Measurements from ENCODE around the gene OTUB1. TPM values are rescaled to one million over a fixed set of nuclear protein-coding genes. Genes with fewer than 3 reads are reported as not detected.

The OTUB1 gene
- total and polyA plus RNA-seq, 9 of the 15 experiments (the other 6 are each of a cell fraction or from before 2014, with no cell fraction given): 29.5 to 134 (median 66.1) TPM

- DNase-seq (ENCODE audit: extremely low read depth in 1 of 4, low spot score in 3 of 4): no peak
- H3K27me3 ChIP-seq (ENCODE audit: control insufficient read depth in 2 of 2, insufficient read depth in 2 of 2, low read length in 2 of 2): no peaks in the 10 kb centered on the region
- in situ Hi-C loops (cut with MboI): no loop called here
- no peak overlapping the region for H3K9ac ChIP-seq (ENCODE audit: insufficient read depth in 1 of 2, low read depth in 2 of 2, low read length in 2 of 2)
- H3K27ac ChIP-seq (ENCODE audit: extremely low read depth, low read depth, low read length): no peak overlapping the region
- intact Hi-C loops (cut with micrococcal nuclease): no loop called here
- no peaks in the 10 kb centered on the region for H3K79me2 ChIP-seq (ENCODE audit: control insufficient read depth, insufficient read depth, low read length)
- no peaks in the 10 kb centered on the region for H3K36me3 ChIP-seq (ENCODE audit: control insufficient read depth, insufficient read depth, low read length)
- 78% methylated on average over 8 of the region's 8 CpGs for WGBS (ENCODE audit: insufficient coverage, low coverage, missing lambda C conversion rate)
- peaks cover 16 to 51% of the 10 kb centered on the region in 2 experiments for H3K4me1 ChIP-seq (replicated peaks in 1 of 2; ENCODE audit: control insufficient read depth in 2 of 2, insufficient read depth in 2 of 2, low read length in 2 of 2)
- H2AFZ ChIP-seq (ENCODE audit: low read depth, low read length): no peak overlapping the region
- no peak for ATAC-seq
- H4K20me1 ChIP-seq (replicated peaks; ENCODE audit: control insufficient read depth, insufficient read depth, low read length): peaks cover 45% of the 10 kb centered on the region
- peaks cover 16% of the 10 kb centered on the region for H3K9me1 ChIP-seq (ENCODE audit: control insufficient read depth, insufficient read depth, low read length)
- no peak for FAIRE-seq
- no TSS peak for BruUV-seq (replicated peaks)
- TF ChIP-seq ZNF354B (CRISPR knock-in tag; IDR thresholded peaks at IDR 0.05) (no peak), FIP1L1 (IDR thresholded peaks at IDR 0.05; ENCODE audit: low read depth, low read length, poor library complexity, severe bottlenecking) (no peak), ZNF699 (CRISPR knock-in tag; IDR thresholded peaks at IDR 0.05; ENCODE audit: insufficient replicate concordance) (no peak), KAT8 (IDR thresholded peaks at IDR 0.05; ENCODE audit: low read depth) (no peak), ZC3H8 (IDR thresholded peaks at IDR 0.05) (no peak), ZBED1 (IDR thresholded peaks at IDR 0.05) (no peak)
- ChIA-PET POLR2A (no interaction called here), CTCF (ENCODE audit: low intra/inter-chr PET ratio) (no interaction called here)
- no peak overlapping the region for H3K4me2 ChIP-seq (ENCODE audit: insufficient read depth, low read length)
- no peaks in the 10 kb centered on the region; the same call in 1 of the 2 replicates for H3K9me3 ChIP-seq (replicated peaks; ENCODE audit: control insufficient read depth, insufficient read depth, low read depth, low read length)
- no peak overlapping the region for H3K4me3 ChIP-seq
Observed at GRCh38 chr11:64011371-64011770, 25.1 kb downstream of the OTUB1 start.

- intact Hi-C loops (cut with micrococcal nuclease): no loop called here
- H3K27ac ChIP-seq (ENCODE audit: extremely low read depth, low read depth, low read length): no peak overlapping the region
- no peak for TF ChIP-seq EWSR1 (IDR thresholded peaks at IDR 0.05; ENCODE audit: borderline replicate concordance, low read depth, partially characterized antibody)
- TF ChIP-seq DACH1 (IDR thresholded peaks at IDR 0.05; ENCODE audit: partially characterized antibody): no peak
- no peak for TF ChIP-seq KLF13 (tag; IDR thresholded peaks at IDR 0.05; ENCODE audit: borderline replicate concordance, low read depth)
- no peak for TF ChIP-seq KAT7 (CRISPR knock-in tag; IDR thresholded peaks at IDR 0.05; ENCODE audit: borderline replicate concordance)
- no peak for TF ChIP-seq RBM22 (IDR thresholded peaks at IDR 0.05; ENCODE audit: low read depth, low read length, poor library complexity, severe bottlenecking)
- TF ChIP-seq JUN (IDR thresholded peaks at IDR 0.05; ENCODE audit: borderline replicate concordance, low read depth, low read length): no peak
- TF ChIP-seq JUN (CRISPR knock-in tag; IDR thresholded peaks at IDR 0.05; ENCODE audit: borderline replicate concordance): no peak
- no peak for TF ChIP-seq HINFP (tag; conservative IDR thresholded peaks at IDR 0.05; ENCODE audit: low read depth)
- TF ChIP-seq FOSL1 (tag; conservative IDR thresholded peaks at IDR 0.05): no peak
- TF ChIP-seq ZNF140 (CRISPR knock-in tag; IDR thresholded peaks at IDR 0.05): no peak
Observed at GRCh38 chr11:64013141-64013896, 27.1 kb downstream of the OTUB1 start.

More at GRCh38 chr11:64013141-64013896, 27.1 kb downstream of the OTUB1 start:
- peaks cover 3% of the 10 kb centered on the region for H3K9me1 ChIP-seq (ENCODE audit: control insufficient read depth, insufficient read depth, low read length)
- no peaks in the 10 kb centered on the region; the same call in 1 of the 2 replicates for H3K9me3 ChIP-seq (replicated peaks; ENCODE audit: control insufficient read depth, insufficient read depth, low read depth, low read length)
- H3K4me3 ChIP-seq: no peak overlapping the region
- no peaks in the 10 kb centered on the region for H3K36me3 ChIP-seq (ENCODE audit: control insufficient read depth, insufficient read depth, low read length)
- ChIA-PET POLR2A (no interaction called here), CTCF (ENCODE audit: low intra/inter-chr PET ratio) (no interaction called here)
- H2AFZ ChIP-seq (ENCODE audit: low read depth, low read length): no peak overlapping the region
- H4K20me1 ChIP-seq (replicated peaks; ENCODE audit: control insufficient read depth, insufficient read depth, low read length): peaks cover 30% of the 10 kb centered on the region
- no peak overlapping the region for H3K4me2 ChIP-seq (ENCODE audit: insufficient read depth, low read length)
- peak overlapping the region in 1 of 2 experiments; percentile 32; a peak in 1 of 4 replicates for H3K9ac ChIP-seq (ENCODE audit: insufficient read depth in 1 of 2, low read depth in 2 of 2, low read length in 2 of 2)
- DNase-seq (ENCODE audit: extremely low read depth in 1 of 4, low spot score in 3 of 4): no peak
- no peak for ATAC-seq
- in situ Hi-C loops (cut with MboI): no loop called here
- no TSS peak for BruUV-seq (replicated peaks)
- H3K4me1 ChIP-seq (replicated peaks in 1 of 2; ENCODE audit: control insufficient read depth in 2 of 2, insufficient read depth in 2 of 2, low read length in 2 of 2): peaks cover 1 to 41% of the 10 kb centered on the region in 2 experiments; a peak in 3 of 5 replicates
- FAIRE-seq: no peak
- 69% methylated on average over 15 of the region's 16 CpGs for WGBS (ENCODE audit: insufficient coverage, low coverage, missing lambda C conversion rate)
- H3K27me3 ChIP-seq (ENCODE audit: control insufficient read depth in 2 of 2, insufficient read depth in 2 of 2, low read length in 2 of 2): no peaks in the 10 kb centered on the region
- H3K79me2 ChIP-seq (ENCODE audit: control insufficient read depth, insufficient read depth, low read length): no peaks in the 10 kb centered on the region

Data from K562 (cell line).